Dedifferentiated amniotic fluid mesenchymal stem cell (primary cell): ENCODE measurements around the gene BNC2.

Experiments
- DNase-seq: peaks from one replicate; pipeline ENCODE4 v3.0.0-alpha.2; 2016; ENCODE audit errors: extremely low spot score

Gene BNC2

GRCh38 chr9:16869882-16870595, 431 bp downstream of the BNC2 start:
- no peak for DNase-seq

GRCh38 chr9:16869131-16869881, 1.2 kb downstream of the BNC2 start:
- no peak for DNase-seq

GRCh38 chr9:16868701-16869100, 1.8 kb downstream of the BNC2 start:
- no peak for DNase-seq

DNA sequence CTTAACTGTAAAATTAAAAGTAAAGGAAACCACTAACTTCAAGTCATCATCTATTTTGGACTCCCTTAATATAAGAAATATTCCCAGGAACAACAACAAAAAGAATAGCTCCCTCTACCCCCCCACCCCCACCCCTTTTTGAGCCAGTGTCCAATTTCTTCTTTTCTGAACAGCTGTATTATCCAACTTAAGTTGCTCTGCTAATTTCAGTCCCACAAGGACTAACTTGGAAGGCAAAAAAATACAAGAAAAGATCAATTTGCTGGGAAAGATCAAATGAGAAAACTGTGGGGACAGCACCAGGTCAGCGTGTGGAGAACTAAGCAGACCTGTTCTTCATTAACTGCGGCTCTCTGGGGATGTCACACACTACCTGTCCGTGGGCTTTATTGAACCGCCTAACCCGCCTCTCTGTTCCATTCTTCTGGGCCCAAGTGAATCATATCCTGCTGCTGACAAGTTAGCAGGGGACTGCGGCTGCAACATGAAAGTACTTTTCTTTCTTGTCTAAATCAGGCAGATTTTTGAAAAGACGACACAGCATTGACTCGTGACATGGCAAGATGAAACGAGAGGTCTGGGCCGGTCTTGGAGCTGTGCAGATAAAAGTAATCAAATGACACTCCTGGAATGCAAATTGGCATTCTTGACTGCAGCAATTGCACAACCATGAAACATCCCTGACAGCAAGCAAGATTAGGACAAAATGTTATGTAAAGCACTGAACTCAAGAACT, 2.7 kb downstream of the BNC2 start:
- DNase-seq = peak; percentile 49

DNA sequence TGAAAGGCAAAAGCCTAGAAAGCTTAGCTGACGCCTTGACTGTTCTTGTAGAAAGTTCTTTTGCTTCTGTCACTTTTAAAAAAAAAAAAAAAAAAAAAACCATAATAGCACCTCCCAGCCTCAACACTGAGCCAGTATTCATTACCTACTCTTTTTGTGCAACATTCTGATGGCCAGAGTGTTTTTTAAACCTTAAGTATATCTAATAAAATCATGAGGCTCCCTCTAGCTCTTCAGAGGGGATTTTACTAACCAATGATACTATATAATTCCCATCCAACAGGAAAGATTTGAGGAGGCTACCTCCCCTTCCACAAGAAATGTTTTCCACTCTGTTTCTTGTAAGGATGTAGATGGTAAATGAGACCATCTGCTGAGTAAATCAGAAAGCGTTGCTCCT, 3.9 kb downstream of the BNC2 start:
- DNase-seq = no peak

DNA sequence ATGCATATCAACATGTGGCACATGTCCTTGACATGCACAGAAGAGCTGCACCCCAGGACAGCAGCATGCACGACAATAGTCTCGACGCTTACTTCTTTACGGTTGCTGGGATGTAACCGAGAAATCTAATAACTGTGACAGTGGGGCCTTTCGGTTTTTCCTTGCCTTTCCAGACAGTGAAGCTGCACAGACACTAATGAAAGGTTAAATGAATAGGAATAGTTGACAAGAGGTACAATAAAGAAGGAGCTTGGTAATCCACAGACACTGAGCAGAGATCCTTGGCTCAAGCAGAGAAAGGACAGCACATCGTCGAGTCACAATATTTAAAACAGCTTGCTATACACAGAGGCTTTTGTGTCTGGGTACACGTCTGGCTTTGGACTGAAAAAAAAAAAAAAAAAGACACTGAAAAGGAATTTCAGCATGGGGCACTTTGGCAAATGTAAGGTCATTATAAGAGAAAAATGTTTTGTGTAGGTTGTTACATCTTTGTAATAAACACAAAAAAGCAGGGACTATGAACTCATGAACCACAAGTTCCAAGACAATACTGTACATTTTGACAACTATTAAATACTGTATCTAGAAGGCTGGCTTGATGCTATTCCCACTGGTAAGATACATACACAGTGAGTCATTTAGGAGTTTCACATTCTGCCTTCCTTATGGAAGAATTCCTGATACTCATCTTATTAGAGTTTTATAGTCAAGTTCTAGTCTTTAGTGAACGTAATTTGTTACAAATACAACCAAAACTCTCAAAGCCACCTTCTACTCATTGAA, 5.6 kb downstream of the BNC2 start:
- peak; percentile 46 for DNase-seq

DNA sequence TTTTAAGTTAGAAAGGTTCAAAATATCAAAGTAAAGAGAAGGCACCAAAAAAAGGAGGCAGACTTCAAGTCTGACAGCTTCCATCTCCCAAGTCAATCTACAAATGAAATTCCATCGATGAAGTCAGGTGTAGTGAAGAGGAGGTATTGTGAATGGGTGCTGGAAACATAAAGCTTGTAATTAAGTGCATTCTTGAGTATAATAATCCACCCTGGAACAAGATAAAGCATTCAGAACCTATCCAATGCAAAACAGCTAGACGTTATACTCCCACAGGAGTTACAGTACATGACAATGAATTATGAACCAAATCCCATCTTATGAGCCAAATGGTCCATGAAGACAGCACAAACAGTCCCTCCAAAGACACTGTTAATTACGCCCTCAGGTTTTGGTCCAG, 22.3 kb downstream of the BNC2 start:
- no peak for DNase-seq

- no peak for DNase-seq
Observed at GRCh38 chr9:16846986-16847385, 23.5 kb downstream of the BNC2 start.

- DNase-seq = no peak
Observed at GRCh38 chr9:16846367-16846766, 24.1 kb downstream of the BNC2 start.

DNA sequence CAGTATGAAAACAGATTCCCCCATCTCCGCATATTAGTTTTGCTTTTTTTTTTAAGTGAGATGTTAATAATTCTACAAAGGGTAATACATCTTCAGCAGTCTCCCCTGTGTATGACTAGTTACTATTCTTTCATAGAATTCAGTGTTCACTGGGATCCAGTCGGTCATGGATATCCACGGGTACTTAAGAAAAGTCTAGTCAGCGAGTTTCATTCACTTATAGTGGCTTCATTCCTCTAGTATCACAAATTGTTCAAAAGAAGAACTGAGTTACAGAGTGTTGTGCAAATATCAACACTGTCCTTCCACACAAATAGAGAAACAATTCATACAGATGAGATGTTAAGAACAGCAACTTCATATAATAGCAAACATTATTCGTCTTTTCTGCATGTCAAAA, 35.7 kb downstream of the BNC2 start:
- no peak for DNase-seq

GRCh38 chr9:16833296-16833835, 37.1 kb downstream of the BNC2 start:
- DNase-seq = no peak

DNA sequence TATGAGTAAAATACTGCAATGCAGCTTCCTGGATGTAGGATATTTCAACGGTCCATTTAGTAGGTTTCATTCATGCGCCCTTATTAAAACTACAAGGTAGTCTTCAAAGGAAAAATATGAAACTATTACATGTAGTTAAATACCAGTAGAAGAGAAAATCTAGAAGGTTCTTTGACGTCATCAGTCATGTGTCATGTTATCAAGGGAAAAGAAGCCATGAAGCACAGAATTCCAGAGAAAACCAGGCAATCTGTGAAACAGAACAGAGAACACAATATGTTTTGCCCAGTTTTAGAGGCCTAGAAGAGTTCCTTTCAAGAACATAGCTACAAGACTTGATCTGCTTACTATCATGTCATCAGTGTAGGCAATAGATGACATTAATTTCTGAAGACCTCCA, 38.4 kb downstream of the BNC2 start:
- no peak for DNase-seq

GRCh38 chr9:16830806-16831205, 39.7 kb downstream of the BNC2 start:
- no peak for DNase-seq

DNA sequence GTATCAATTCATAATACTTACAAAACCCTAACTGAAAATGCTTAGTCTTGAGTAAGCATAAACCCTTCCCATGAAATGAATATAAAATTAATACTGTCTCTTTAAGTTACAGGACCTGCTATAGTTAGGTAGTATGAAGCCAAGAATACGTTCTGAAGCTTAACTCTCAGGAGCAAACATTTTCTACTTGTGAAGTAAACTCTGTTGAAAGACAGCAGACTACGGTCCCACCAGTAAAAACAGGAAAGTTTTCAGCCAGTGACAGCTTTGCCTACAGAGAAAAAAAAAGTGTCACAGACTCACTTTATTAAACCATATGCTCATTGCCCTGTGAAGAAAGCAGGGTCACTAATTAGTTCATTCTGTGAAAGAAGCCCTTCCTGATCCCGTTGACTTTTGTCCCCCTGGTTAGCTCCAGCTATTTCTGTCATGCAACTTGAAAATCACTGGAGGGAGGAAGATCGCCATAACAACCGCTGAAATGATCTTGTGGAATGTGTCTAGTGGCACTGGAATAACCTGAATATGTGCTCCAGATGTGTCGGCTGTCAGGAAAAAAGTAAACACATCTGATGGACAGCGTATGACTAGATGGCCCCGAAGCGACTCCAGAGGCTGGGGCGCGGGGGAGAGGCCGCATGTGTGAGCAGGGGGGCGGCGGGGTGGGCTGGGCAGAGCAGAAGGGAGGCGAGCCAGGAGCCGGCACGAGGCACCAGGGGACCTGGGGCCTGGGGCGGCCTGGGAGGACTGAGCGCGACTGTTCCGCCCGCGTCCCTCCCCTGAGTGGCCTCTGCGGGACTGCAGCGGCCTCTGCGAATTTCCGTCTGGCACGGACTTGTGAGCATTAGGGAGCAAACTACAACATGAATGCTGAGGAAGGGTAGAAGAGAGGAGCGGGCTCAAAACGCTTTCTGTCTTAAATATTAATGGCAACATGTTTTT, 41.9 kb downstream of the BNC2 start:
- peak; percentile 44 for DNase-seq

DNA sequence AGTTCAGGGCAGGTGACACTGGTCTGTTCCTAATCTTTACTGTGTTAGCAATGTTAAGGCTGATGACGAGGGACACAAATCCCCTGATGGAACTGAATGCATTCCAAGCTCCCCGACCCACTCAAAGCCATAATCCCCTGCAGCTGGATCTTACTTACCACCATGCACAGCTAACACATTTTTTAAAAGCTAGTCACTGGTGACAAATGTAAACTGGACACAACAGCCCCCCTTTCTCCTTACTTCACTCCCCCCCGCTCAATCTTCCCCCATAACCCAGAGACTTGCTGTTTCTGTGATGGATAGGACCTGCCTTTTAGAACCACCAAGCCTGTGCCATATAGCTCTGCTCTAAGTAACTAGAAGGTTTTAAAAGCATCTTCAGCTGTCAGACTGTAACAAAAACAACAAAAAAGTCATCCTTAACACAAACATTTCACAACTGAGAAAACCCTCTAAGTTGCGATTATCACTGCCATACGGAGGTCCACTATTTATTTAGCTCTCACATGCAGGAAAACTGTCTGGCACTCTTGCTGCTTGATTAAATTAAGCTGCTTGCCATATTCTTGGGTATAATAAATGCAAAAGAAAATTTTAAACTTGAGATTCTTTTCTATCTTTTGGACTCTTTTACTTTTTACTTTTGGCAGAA, 44.4 kb downstream of the BNC2 start:
- DNase-seq = peak; percentile 76

DNA sequence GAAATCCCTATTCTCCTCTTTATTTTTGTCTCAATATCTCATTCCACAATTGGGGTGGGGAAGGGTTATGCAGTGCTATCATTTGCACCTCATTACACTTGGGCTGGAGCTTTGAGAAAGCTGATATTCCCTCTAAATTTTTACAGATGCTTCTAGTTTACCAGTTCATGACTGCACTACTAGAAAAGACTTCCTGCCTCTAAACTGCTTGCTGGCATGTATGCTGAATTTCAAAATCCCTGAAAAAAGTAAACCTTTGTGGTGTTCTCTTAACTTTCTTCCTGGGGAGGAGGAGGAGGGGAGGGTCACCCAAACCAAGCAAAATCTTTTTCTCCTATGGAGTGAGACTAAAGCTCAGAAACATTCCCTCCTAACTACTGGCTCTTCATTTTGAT, 45.1 kb downstream of the BNC2 start:
- DNase-seq = peak; percentile 51

GRCh38 chr9:16824545-16825330, 45.7 kb downstream of the BNC2 start:
- DNase-seq = peak; percentile 44

GRCh38 chr9:16823906-16824305, 46.6 kb downstream of the BNC2 start:
- no peak for DNase-seq

- DNase-seq = no peak
Observed at GRCh38 chr9:16821344-16821743, 49.1 kb downstream of the BNC2 start.
